GM04504 (cell line): Measurements from ENCODE around the gene TNFSF15.

Experiments used
- DNase-seq: peaks from one replicate; pipeline ENCODE4 v3.0.0-alpha.2; 2012; ENCODE audit warnings: low read depth

TNFSF15 gene

DNA sequence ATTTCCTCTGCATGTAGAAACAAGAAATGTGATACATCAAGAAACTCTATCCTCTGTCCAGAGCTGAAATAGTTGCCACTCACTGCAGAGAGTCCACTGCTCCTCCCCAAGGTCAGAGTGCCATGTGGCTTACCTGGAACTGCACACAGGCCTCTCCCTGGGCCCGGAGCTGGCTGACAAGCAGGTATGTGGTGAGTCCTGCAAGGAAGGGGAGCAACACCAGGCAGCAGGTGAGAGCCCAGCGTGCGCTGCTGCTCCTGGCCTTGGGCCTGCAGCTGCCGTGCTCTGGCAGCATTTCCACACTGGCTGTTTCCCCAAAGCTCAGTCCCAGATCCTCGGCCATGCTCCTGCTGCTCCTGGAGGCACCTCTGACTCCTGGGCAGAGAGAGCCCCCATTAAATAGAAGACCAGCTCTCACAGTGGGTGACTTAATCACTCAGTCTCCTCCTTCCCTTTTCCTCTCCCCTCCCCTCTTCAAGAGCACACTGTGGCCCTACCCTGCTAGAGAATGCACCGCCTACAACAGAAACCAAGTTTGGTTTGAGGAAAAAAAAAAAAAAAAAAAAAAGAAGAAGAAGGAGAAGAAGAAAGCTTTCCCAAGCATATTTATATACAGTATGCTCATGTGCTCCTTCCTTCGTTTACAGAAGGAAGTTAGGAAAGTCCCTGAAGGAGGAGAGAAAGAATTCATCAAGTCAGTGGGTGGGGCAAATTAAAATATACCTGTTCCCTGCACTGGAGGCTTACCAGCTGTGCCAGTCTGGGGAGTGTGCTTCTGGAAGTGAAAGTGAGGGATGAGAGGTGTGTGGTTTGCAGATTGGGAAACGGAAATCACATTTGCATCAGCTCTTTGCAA, at the start of gene TNFSF15:
TSS of gene TNFSF15 (minus strand) at position 370 of the 856 bp plus-strand sequence. CDS start at position 343, 27 bp downstream.
- DNase-seq = no peak

DNA sequence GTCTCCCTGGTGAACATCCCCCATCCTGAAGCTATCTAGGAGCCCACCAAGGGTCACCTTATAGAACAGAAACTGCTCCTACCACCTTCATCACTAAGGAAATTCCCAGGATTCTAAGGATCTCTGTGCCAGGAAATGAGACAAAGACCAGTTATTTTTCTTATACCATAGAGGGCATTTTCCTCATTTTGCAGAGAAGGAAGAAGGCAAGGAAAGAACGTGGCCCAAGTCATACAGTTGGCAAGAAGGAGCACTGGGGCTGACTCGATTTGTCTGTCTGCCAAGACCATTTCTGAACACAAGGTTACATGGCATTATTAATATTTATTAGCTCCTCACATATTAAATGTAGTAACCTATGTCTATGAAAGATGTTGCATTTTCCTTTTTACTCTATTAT, 49.6 kb upstream of the TNFSF15 start:
- DNase-seq = no peak

DNA sequence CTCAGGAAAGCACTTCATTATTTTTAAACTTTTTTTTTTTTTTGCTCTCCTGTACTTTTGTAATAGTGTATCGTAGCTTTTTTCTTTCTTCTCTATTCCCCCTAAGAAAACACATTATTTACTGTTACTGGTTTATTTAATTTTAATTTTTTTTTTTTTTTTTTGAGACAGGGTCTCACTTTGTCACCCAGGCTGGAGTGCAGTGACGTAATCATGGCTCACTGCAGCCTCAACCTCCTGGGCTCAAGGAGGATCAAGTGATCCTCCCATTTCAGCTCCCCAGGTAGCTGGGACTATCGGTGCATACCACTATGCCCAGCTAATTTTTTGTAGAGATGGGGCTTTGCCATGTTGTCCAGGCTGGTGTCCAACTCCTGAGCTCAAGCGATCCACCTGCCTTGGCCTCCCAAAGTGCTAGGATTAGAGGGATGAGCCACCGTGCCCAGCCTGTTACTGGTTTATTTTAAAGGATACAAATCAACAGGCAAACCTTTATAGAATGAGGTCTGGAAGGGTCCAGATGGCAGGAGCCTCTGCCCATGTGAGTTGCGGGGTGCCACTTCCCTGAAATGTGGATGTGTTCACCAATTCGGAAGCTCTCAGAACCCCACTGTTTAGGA, 49.0 kb upstream of the TNFSF15 start:
- DNase-seq = no peak

DNA sequence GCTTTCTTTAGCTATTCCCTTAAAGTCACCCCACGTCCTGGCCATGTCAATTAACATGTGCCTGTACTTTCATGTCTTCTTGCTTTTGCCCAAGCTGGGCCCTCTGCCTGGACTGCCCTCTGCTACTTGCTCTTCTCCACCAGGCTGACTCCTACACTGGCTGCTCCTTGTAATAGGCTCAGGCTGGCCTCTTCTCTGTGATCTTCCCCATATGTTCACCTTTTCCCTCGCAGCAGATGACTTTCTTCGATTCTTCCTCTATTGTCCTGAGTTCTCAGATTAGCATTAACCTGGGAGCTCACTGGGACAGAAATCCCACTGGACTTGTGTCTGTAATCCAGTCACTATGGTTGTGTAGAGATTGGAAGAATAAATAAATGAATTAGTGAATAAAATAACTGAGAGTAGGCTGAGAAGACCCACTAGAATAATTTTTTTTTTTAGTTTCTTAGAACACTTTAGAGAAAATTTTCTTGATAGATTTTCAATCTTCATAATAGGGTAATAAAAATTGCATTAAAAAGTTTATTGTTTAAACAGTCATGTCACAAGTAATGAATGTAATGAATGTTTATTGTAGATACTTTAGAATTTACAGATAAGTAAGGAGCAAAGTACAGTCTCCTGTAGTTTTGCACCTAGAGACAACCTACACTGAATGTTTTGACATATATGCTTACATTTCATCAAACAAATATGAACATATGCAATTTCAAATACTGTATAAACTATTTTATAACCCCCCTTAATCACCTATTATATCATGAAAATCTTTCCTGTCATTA, 47.4 kb upstream of the TNFSF15 start:
- no peak for DNase-seq

DNA sequence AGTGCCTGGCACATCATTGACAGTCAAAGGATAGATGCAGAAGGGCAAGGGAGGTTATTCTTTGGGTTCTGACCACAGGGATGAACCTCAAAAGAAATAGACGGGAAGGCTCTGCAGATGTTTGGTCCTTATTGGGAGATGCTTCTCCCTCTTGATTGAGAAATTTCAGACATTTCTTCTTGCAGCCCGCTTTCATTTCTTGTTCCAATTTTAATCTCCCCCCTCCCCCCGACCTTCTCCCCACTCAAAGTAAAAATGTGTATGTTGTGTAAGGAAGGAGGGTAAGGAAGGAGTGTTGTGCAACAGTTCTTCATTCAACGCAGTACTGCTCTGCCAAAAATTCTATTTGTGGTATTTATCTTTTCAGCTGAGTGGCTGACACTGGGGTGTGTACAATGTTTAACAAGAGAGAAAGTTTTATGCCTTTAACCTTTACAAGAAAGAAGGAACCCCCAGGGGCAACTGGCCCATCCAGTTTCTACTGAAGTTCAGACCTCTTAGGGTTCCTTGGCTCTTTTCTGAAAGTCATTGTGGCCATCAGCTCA, 46.3 kb upstream of the TNFSF15 start:
- no peak for DNase-seq

DNA sequence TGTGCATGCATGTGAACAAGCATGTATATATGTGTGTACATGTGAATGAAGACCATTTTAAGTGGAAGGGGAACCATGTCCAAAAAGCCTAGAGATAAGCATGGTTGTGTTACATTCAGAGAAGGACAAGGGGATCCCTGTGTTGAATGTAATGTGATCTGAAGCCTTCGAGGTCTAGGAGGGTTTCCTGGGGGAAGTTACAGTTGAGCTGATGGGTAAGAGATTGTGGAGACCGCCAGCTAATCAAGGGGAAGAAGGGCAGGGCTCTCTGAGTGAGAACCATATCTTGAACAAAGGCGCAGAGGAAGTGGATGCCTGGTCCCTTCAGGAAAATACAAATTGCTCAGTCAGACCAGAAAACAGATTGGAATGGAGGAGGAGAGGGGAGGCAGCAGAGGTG, 45.5 kb upstream of the TNFSF15 start:
- DNase-seq = no peak

DNA sequence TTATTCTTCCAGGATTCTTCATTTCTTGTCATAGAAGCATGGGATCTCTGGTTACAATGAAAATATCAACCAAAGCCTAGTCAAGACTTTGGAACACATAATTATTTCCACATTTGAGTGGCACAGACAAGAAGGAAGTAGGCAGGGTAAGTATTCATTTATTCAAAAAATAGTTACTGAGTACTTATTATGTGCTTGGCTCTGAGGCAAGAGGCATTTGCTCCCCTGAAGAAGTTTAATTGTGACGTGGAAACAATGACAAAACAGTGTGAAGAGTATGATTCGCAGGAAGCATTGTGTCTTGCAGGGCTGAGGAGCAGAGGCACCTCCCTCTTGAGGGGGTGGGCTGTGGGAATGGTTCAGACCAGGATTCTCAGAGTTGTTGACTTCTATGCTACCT, 45.0 kb upstream of the TNFSF15 start:
- DNase-seq = no peak

DNA sequence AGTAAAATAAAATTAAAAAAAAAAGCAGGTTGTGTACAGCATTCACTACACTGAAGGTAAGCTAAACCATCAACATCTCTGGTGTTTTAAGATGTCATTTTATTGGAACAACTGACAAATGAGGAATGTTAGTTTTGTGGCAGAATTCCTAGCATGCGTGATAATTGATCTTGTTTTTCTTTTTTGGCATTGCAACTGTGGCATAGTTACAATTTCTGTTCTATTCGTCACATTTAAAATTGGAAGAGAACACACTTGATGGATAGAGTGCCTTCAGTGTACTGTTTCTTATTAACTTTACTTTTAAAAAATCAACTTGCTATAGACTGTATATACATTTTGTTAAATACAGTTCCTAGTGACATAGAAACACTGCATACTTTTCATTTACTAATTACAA, 43.6 kb upstream of the TNFSF15 start:
- peak; percentile 44 for DNase-seq

DNA sequence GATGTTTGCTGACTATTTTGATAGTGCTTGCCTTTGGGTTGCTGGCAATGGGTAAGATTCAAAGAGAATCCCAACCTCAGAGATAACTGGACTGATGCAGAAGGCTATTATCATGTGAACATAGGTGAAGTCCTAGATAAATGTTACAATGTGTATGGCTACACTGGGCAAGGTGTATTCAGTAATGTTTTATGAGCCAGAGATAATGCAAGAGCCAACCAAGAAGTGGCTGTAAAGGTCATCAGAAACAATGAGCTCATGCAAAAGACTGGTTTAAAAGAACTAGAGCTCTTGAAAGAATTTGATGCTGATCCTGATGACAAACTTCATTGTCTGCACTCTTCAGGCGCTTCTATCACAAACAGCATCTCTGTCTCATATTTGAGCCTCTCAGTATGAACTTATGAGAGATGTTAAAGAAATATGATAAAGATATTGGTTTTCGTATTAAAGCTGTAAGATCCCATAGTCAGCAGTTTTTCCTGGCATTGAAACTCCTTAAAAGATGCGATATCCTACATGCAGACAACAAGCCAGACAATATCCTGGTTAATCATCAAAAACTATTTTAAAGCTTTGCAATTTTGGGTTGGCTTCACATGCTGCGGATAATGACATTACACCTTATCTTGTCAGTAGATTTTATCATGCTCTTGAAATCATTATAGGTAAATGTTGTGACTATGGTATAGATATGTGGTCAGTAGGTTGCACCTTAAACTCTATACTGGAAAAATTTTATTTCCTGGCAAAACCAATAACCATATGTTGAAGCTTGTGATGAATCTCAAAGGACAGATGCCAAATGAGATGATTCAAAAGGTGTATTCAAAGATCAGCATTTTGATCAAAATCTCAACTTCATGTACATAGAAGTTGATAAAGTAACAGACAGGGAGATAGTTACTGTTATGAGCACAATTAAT, 41.9 kb upstream of the TNFSF15 start:
- no peak for DNase-seq

DNA sequence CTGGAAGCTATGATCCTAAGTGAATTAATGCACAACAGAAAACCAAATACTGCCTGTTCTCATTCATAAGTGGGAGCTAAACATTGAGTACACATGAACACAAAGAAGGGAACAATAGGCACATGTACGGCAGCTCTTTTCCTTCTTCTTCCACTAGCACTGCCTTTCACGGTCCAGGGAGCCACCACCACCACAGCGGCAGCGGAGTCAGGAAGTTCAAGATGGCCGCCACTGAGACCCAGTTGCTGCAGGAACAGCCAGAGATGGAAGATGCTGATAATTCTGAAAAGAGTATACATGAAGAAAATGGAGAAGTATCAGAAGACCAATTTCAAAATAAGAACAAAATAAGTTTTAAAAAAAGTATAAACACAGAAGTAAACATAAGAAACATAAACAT, 39.5 kb upstream of the TNFSF15 start:
- no peak for DNase-seq

DNA sequence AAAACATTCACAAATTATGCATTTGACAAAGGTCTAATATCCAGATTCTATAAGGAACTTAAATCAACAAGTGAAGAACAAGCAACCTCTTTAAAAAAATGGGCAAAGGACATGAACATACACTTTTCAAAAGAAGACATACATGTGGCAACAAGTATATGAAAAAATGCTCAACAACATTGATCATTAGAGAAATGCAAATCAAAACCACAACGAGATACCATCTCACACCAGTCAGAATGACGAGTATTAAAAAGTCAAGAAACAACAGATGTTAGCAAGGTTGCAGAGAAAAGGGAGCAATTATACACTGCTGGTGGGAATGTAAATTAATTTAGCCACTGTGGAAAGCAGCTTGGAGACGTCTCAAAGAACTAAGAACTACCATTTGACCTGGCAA, 38.9 kb upstream of the TNFSF15 start:
- no peak for DNase-seq

DNA sequence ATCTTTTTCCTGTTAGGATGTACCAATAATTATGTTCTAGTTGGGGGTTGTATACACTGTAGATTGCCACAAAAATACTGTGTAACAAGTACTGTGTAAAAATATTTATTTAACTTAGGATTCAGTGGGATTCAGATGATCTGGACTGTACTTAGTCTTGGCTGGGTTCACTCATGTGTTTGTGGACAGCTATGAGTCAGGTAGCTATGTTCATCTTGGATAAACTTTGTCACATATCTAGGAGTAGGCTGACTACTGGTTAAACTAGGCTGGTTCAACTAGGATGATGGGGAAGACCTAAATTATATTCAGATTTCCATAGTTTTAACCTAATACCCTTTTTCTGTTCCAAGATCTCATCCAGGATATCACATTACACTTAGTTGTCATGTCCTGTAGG, 32.1 kb upstream of the TNFSF15 start:
- DNase-seq = no peak

DNA sequence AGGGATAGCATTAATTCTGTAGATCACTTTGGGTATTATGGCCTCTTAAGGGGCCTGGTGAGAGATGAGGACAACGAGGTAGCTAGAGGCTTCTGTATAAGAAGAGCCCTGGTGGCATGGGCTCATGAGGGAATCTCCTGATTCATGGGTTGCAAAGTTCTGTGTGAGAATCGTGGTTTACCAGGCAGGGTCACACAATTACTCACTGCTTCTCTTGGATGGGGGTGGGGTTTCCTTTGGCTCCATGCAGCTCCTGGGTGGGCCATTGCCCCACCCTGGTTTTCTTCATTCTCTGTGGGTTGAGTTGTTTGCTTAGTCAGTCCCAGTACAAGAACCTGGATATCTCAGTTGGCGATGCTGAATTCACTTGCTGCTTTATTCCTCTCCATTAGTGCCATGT, 30.9 kb upstream of the TNFSF15 start:
- no peak for DNase-seq

DNA sequence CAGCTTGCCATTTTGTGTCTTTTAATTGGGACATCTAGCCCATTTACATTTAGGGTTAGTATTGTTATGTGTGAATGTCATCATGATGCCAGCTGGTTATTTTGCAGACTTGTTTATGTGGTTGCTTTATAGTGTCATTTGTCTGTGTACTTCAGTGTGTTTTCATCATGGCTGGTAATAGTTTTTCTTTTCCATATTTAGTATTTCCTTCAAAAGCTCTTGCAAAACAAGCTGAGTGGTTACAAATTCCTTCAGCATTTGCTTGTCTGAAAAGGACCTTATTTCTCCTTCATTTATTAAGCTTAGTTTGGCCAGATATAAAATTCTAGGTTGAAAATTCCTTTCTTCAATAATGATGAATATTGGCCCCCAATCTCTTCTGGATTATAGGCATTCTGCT, 28.5 kb upstream of the TNFSF15 start:
- DNase-seq = no peak

DNA sequence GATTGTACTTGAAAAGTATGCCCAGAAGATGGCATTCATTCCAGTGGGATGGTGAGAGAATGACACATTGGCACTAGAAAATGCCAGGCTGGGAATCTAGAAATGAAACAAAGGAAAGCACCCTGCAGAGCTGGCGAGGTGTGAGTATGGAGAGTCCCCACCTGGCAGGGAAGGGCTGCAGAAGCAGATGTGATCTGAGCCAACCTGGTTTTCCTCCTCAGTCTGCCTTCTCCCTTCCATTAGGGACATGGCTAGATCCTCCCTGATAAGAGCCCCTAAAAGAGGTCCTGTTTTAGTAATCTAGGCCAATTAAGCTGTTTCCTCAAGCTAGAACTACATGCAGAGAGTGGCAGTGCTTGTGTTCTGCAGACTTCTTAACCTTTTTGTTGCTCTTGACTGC, 24.7 kb upstream of the TNFSF15 start:
- no peak for DNase-seq

DNA sequence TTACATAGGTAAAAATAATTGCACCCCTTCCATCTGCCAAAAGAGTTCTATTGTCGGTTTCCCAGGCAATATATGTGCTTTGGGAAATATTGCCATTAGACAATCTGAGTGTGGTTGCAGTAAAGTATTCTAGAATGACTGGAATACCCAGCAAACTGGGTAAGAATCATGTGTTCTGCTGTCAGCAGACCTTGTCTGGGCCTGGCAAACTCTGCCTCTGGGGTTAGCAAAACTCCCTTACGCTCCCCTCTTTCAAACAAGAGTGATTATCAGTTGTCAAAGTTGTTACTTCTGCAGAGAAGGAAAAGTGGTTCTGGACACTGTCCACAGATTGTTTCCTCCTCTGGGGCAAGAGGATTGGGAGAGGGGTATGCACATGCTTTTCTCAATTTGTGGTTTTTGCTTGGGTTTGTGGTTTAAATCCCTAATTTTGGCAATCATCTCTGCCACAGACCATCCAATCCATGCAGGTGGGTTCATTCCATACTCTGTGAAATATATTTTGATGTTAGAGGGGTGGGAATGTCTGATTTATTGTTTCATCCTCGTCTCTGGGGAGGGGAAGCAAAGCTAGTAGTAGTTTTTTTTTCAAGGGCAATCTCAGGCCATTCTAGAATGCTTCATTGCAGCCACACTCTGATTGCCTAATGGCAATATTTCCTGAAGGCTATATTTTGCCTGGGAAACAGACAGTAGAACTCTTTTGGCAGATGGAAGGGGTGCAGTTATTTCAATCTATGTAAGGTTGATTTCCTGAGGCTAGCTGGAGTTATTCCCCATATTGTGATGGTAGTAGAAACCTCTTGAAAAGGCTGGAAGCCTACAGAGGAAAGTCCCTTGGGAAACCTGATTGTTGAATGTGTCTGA, 24.0 kb upstream of the TNFSF15 start:
- DNase-seq = no peak

DNA sequence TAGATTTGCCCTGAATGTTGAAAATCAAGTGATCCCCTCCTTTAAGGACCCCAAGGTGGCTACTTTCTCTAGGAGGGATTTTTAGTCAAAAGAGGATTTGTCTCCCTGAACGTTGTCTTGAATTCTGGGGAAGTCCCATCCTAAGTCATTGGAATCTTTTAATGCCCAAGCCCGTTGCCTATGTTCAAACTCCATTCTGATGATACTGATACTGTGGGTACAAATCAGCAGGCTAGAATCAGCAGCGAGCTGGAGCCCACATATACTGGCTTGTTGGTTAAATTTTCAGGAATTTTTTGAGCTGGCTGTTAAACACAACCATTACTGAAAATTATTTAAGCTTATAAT, 22.4 kb upstream of the TNFSF15 start:
- DNase-seq = no peak

DNA sequence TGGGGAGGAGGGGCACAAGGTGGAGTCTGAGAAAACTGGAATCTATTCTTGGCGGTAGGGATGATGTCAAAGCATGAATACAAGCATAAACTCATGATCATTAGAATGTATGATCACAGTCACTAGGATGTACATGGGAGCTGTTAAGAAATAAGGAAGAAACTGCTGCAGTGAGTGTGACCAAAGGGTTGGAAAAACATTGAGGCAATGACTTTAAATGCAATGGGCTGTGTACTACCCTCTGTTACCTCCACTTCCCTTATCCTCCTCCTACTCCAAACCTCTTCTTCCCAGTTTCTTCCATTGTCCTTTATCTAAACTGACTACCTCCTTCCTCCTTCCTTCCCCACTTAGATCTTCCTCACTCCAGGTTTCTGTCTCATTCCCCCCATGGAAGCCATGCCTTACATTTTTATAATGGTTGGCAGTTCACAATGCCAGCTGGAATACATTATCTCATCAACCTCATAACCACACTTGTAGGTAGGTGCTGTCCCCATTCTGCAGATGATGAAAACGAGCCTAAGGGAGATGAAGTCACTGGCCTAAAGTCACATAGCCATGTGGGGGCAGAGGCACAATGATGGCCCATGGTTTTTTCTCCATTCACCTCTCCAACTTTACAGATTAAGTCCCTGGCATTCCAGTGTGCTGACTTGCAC, 21.9 kb upstream of the TNFSF15 start:
- DNase-seq = no peak

DNA sequence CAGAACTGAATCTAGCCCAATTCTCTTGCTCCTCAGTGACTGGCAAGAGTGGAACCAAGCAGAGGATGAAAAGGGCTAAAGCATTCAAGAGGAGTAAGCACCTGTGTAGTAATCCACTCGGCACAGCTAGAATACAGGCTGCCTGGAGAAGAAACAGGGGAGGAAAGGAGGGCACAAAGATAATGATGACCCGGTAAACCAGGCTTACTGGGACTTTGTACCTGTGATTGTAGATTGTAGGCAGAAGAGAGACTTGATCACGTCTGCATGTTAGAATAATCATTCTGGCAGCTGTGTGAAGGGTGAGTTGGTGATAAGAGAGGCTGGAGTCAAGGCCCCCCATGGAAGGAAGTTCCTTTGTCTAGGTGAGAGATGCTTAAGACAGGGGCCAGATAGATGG, 20.6 kb upstream of the TNFSF15 start:
- no peak for DNase-seq

DNA sequence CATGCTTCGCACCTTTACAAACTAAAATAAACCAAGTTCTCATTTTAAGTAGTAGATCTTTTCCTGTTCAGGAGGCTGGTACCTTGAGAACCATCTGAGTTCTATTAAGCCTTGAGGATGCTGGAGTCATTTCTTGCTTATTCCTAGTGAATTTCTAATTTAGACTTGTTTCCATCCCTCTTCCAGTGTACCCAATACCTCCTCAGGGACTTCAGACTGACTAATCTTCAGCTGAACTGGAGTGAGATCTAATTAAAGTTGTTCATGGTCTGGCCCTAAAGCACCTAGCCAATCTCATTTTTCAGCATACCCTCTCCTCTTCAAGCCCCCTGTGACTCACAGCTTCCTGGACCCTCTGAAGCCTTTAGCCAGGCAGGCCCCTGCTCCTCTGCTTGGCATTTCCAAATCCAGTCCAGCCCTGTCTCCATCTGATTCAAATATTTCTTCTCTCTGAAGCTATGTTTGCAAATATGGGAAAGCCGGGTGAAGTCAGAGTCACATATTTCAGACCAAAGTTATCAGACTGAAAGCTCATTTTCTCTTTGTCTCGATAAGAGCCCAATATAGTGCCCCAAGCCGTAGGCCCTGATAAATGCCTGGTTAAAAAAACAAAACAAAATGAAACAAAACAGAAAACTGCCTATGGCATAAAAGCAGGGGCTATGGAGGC, 19.4 kb upstream of the TNFSF15 start:
- no peak for DNase-seq
